BLaER1 (cell line): Measurements from ENCODE around the gene CACNA2D3.
A peak's percentile ranks its signal among the peaks of the same experiment; 100 is the strongest.

Experiments
- H3K27ac ChIP-seq: shearing (Covaris generic); formaldehyde crosslinking; 2 replicates; pipeline ENCODE4 v1.8.1; 2022
- H3K27me3 ChIP-seq: shearing (Covaris generic); formaldehyde crosslinking; 2 replicates; pipeline ENCODE4 v1.8.1; 2022
- H3K36me3 ChIP-seq: shearing (Covaris generic); formaldehyde crosslinking; 2 replicates; pipeline ENCODE4 v1.8.1; 2022
- H3K4me1 ChIP-seq: shearing (Covaris generic); formaldehyde crosslinking; 2 replicates; pipeline ENCODE4 v1.8.1; 2022
- H3K4me2 ChIP-seq: shearing (Covaris generic); formaldehyde crosslinking; 2 replicates; pipeline ENCODE4 v1.8.1; 2022
- H3K4me3 ChIP-seq: shearing (Covaris generic); formaldehyde crosslinking; 2 replicates; pipeline ENCODE4 v1.8.1; 2022
- H3K9ac ChIP-seq: shearing (Covaris generic); formaldehyde crosslinking; 2 replicates; pipeline ENCODE4 v1.8.1; 2022
- H3K9me3 ChIP-seq: shearing (Covaris generic); formaldehyde crosslinking; 2 replicates; pipeline ENCODE4 v1.8.1; 2022
- H4K20me1 ChIP-seq: shearing (Covaris generic); formaldehyde crosslinking; 2 replicates; pipeline ENCODE4 v1.8.1; 2022
- Cebpa-rat ChIP-seq: shearing (Covaris generic); IDR thresholded peaks from 2 replicates; pipeline ENCODE4 v1.8.1; 2022

The CACNA2D3 gene

GRCh38 chr3:54374214-54374852, 252.0 kb downstream of the CACNA2D3 start:
- Histone ChIP-seq H4K20me1 (no peaks in the 10 kb centered on the region), H3K4me3 (no peak overlapping the region), H3K9ac (no peak overlapping the region), H3K9me3 (no peaks in the 10 kb centered on the region), H3K36me3 (no peaks in the 10 kb centered on the region), H3K27me3 (no peaks in the 10 kb centered on the region), H3K4me2 (peak overlapping the region; percentile 45), H3K4me1 (peaks cover 16% of the 10 kb centered on the region), H3K27ac (no peak overlapping the region)
- no peak for TF ChIP-seq Cebpa-rat

- no peaks in the 10 kb centered on the region for H4K20me1 ChIP-seq
Measured at GRCh38 chr3:54376142-54376807, 253.9 kb downstream of the CACNA2D3 start.

GRCh38 chr3:54376939-54377578, 254.7 kb downstream of the CACNA2D3 start:
- Histone ChIP-seq H3K4me1 (peaks cover 16% of the 10 kb centered on the region), H3K4me2 (no peak overlapping the region), H3K9ac (no peak overlapping the region), H3K9me3 (no peaks in the 10 kb centered on the region), H3K4me3 (no peak overlapping the region), H3K27ac (no peak overlapping the region), H3K36me3 (no peaks in the 10 kb centered on the region), H4K20me1 (no peaks in the 10 kb centered on the region), H3K27me3 (no peaks in the 10 kb centered on the region)
- TF ChIP-seq Cebpa-rat = no peak

More at GRCh38 chr3:54376142-54376807, 253.9 kb downstream of the CACNA2D3 start:
- H3K4me1 ChIP-seq = peaks cover 16% of the 10 kb centered on the region
- H3K36me3 ChIP-seq = no peaks in the 10 kb centered on the region
- H3K4me2 ChIP-seq = no peak overlapping the region
- no peak overlapping the region for H3K4me3 ChIP-seq
- no peak overlapping the region for H3K9ac ChIP-seq
- H3K9me3 ChIP-seq = no peaks in the 10 kb centered on the region
- no peak overlapping the region for H3K27ac ChIP-seq
- H3K27me3 ChIP-seq = no peaks in the 10 kb centered on the region
- no peak for TF ChIP-seq Cebpa-rat

- no peak overlapping the region for H3K9ac ChIP-seq
- no peak overlapping the region for H3K4me2 ChIP-seq
- no peak overlapping the region for H3K4me3 ChIP-seq
- H3K9me3 ChIP-seq = no peaks in the 10 kb centered on the region
- H4K20me1 ChIP-seq = no peaks in the 10 kb centered on the region
- TF ChIP-seq Cebpa-rat = no peak
- no peaks in the 10 kb centered on the region for H3K27me3 ChIP-seq
- H3K36me3 ChIP-seq = no peaks in the 10 kb centered on the region
- H3K27ac ChIP-seq = no peak overlapping the region
- peaks cover 16% of the 10 kb centered on the region for H3K4me1 ChIP-seq
Measured at GRCh38 chr3:54378184-54378583, 255.8 kb downstream of the CACNA2D3 start.

GRCh38 chr3:54384279-54384678, 261.9 kb downstream of the CACNA2D3 start:
- Histone ChIP-seq H3K4me1 (no peaks in the 10 kb centered on the region), H4K20me1 (no peaks in the 10 kb centered on the region), H3K4me3 (no peak overlapping the region), H3K9ac (no peak overlapping the region), H3K36me3 (no peaks in the 10 kb centered on the region), H3K9me3 (no peaks in the 10 kb centered on the region), H3K4me2 (no peak overlapping the region), H3K27ac (no peak overlapping the region), H3K27me3 (no peaks in the 10 kb centered on the region)
- no peak for TF ChIP-seq Cebpa-rat

GRCh38 chr3:54390582-54390981, 268.2 kb downstream of the CACNA2D3 start:
- H4K20me1 ChIP-seq = no peaks in the 10 kb centered on the region
- no peak for TF ChIP-seq Cebpa-rat
- no peak overlapping the region for H3K4me3 ChIP-seq
- H3K27me3 ChIP-seq = no peaks in the 10 kb centered on the region
- H3K27ac ChIP-seq = no peak overlapping the region
- H3K4me2 ChIP-seq = no peak overlapping the region
- H3K36me3 ChIP-seq = no peaks in the 10 kb centered on the region
- H3K9me3 ChIP-seq = no peaks in the 10 kb centered on the region
- peaks cover 25% of the 10 kb centered on the region for H3K4me1 ChIP-seq
- H3K9ac ChIP-seq = no peak overlapping the region

GRCh38 chr3:54393150-54393549, 270.8 kb downstream of the CACNA2D3 start:
- H3K4me2 ChIP-seq = peak overlapping the region; percentile 69
- no peaks in the 10 kb centered on the region for H3K36me3 ChIP-seq

GRCh38 chr3:54408328-54408727, 286.0 kb downstream of the CACNA2D3 start:
- Histone ChIP-seq H3K4me1 (no peaks in the 10 kb centered on the region), H4K20me1 (no peaks in the 10 kb centered on the region), H3K36me3 (no peaks in the 10 kb centered on the region), H3K9me3 (no peaks in the 10 kb centered on the region), H3K4me2 (no peak overlapping the region), H3K27me3 (no peaks in the 10 kb centered on the region), H3K9ac (no peak overlapping the region), H3K27ac (no peak overlapping the region), H3K4me3 (no peak overlapping the region)
- no peak for TF ChIP-seq Cebpa-rat

More at GRCh38 chr3:54393150-54393549, 270.8 kb downstream of the CACNA2D3 start:
- Histone ChIP-seq H3K9me3 (no peaks in the 10 kb centered on the region), H3K27me3 (no peaks in the 10 kb centered on the region), H3K9ac (no peak overlapping the region), H4K20me1 (no peaks in the 10 kb centered on the region), H3K4me1 (peaks cover 25% of the 10 kb centered on the region), H3K27ac (no peak overlapping the region), H3K4me3 (no peak overlapping the region)
- no peak for TF ChIP-seq Cebpa-rat

GRCh38 chr3:54421943-54422342, 299.6 kb downstream of the CACNA2D3 start:
- H3K4me1 ChIP-seq = peaks cover 14% of the 10 kb centered on the region; the same call in 1 of the 2 replicates
- H3K36me3 ChIP-seq = no peaks in the 10 kb centered on the region
- H3K27me3 ChIP-seq = no peaks in the 10 kb centered on the region
- H3K27ac ChIP-seq = no peak overlapping the region
- H3K4me3 ChIP-seq = no peak overlapping the region
- no peak overlapping the region for H3K4me2 ChIP-seq
- no peak overlapping the region for H3K9ac ChIP-seq
- TF ChIP-seq Cebpa-rat = no peak
- H3K9me3 ChIP-seq = no peaks in the 10 kb centered on the region
- no peaks in the 10 kb centered on the region for H4K20me1 ChIP-seq

GRCh38 chr3:54424292-54424691, 301.9 kb downstream of the CACNA2D3 start:
- Histone ChIP-seq H4K20me1 (no peaks in the 10 kb centered on the region), H3K27ac (no peak overlapping the region), H3K9me3 (no peaks in the 10 kb centered on the region), H3K4me3 (no peak overlapping the region), H3K27me3 (no peaks in the 10 kb centered on the region), H3K9ac (no peak overlapping the region), H3K36me3 (no peaks in the 10 kb centered on the region), H3K4me1 (peaks cover 14% of the 10 kb centered on the region; the same call in 1 of the 2 replicates), H3K4me2 (no peak overlapping the region)
- no peak for TF ChIP-seq Cebpa-rat
